Measurements from ENCODE around the gene CCR1.

CCR1 gene

DNA sequence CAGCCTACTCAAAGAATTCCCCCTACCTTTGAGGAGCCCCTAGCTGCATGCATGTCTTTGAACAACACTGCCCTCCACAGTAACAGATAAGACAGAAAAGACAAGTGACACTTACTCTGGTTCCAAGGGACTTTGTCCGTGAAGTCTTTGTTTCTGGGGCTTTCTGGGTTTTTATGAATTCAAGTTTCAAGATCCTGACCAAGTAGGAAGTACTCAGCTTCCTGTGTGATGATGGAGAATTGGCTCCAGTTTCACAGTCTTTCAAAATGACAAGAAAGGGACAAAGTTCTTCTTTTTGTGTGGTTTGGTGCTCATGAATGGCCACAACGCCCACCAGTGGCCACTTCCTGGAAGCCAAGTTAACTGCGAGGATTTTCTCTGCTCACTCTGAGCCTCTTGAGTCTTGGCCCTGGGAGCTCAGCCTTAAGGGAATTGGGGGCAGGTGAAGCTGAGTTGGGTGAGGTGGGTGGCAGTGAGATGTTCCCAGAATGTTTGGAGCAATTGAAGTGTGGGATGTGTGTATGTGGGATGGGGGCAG lies at the start of gene CCR1:
Gene CCR1 (minus strand): TSS at position 147 of the 538 bp plus-strand sequence. CDS start 4,000 bp downstream, outside the sequence.
- no peak for DNase-seq

DNA sequence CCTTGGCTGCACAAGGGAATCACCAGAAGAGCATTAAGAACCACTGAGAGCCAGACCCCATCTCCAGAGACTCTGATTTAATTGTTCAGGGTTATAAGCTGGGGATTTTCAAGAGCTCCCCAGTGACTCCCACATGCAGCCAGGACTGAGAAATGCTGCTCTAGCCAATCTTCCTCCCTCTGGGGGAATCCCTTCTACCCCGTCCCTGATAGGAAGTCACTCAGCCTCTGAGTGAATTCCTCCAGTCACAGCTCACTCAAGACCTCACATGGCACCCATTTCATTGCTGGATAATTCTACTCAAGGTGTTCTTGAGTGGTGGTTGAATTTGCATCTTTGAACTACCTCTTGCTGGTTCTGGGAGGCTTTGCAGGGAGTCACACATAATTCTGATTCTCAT lies 44.9 kb upstream of the CCR1 start:
- no peak for DNase-seq

GRCh38 chr3:46245146-46245545 lies 37.0 kb upstream of the CCR1 start:
- DNase-seq = no peak

- no peak for DNase-seq
Observed at GRCh38 chr3:46243560-46243959, 35.4 kb upstream of the CCR1 start.

GRCh38 chr3:46242120-46242519 lies 34.0 kb upstream of the CCR1 start, which contains the start of gene CCR3:
Gene CCR3 (plus strand): TSS chr3:46242460. CDS start chr3:46265159, 22,699 bp downstream.
- no peak for DNase-seq

DNA sequence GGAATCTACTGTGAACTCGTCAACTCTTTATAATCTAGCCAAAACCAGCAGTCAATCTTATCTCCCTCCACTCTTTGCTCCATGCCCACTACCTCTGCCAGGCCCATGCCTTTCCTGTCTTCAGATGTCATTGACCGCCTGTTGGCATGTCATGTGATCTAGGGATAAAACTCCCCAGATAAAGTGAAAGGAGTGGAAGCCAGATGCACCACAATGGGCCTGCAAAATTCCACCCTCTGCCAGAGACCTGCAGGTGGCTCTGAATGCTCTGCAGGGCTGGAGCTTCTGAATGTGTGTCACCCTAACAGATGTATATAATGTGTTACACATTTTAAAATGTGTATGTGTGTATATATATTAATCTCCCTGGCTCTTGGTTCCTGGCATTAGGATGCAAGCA lies 31.8 kb upstream of the CCR1 start:
- DNase-seq = no peak

GRCh38 chr3:46239301-46239938 lies 31.3 kb upstream of the CCR1 start:
- no peak for DNase-seq

DNA sequence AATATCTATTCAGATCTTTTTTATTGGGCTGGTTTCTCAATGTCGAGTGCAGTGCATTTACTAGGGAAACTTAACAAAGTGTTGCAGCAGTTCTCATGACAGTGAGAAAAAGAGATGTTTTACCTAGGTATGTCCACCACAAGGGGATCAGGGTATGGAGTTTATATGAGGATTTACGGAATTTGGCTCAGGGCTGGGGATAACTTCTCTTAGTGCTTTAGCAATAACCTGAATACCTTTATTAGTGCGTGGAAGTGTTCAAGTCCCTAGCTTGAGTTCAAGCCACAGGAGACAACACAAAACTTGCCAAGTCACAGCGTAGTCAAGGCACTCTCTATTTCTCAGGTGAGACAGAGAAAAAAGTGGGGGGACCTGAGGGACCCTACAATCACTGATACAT lies 30.3 kb upstream of the CCR1 start:
- DNase-seq = no peak

DNA sequence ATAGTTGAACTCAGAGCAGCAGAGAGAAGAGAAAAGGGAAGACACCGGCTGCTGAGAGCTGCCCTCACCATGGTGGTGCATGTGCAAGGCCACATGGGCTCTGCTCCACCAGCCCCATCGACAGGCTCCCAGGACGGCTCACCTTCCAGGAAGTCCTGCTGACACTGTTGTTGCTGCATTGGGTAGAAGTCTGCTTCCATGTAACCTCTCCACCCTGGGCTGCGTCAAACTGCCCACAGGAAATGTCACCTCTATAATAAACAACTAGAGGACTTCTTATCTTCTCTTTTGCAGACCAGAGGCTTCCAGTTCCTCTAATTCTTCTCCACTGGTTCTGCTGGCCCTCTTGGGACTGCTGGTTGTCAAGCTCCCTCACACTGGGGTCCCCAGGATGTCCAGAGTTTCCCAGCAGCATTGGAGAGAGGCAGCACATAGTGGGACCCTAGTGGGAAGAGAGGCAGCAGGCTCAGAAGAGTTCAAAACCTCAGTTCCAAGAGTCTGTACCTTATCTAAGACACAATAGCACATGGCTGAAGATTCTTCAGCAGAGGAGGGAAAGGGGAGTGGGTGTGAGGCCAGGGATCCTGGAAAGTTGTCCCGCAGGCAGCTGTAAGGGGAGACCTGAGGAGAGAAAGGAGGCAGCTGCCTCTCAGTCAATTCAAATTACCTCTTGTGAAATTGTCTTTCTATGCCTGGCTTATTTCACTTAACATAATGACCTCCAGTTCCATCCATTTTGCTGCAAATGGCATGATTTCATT lies 28.4 kb upstream of the CCR1 start:
- no peak for DNase-seq

GRCh38 chr3:46235425-46235824 lies 27.3 kb upstream of the CCR1 start:
- no peak for DNase-seq

GRCh38 chr3:46233194-46233593 lies 25.1 kb upstream of the CCR1 start:
- no peak for DNase-seq

- no peak for DNase-seq
Observed at GRCh38 chr3:46231323-46231722, 23.2 kb upstream of the CCR1 start.

- DNase-seq = no peak
Observed at GRCh38 chr3:46228260-46229242, 20.4 kb upstream of the CCR1 start.

DNA sequence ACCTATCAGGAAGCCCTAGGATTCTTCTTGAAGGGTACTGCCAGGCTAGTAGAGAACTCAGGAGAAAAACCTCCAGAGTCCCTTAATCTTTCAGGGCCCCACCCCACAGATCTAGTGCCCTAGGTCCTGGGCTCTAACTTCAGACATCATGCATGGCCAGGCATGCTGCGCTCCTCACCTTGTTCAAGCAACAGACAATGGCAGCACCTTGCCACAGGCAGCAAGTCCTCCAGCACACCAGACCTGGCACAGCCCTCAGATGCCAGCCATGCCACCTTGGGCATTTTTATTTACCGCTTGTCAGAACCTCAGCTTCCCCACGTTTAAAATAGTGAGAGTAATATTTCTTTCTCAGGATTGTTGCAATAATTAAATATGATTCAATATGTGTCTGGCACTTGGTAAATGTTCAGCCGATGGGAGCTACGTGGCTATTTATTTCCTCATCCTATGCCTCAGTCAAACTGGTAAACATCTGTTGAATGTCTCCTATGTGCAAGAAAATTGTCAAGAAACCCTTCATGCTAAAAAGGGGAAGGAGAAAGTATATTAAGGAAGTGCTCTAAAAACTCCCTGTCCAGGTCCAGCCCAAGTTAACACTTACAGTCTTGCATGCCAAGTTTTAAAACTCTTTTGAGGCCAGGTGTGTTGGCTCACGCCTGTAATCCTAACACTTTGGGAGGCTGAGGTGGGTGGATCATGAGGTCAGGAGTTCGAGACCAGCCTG lies 14.5 kb upstream of the CCR1 start:
- no peak for DNase-seq

DNA sequence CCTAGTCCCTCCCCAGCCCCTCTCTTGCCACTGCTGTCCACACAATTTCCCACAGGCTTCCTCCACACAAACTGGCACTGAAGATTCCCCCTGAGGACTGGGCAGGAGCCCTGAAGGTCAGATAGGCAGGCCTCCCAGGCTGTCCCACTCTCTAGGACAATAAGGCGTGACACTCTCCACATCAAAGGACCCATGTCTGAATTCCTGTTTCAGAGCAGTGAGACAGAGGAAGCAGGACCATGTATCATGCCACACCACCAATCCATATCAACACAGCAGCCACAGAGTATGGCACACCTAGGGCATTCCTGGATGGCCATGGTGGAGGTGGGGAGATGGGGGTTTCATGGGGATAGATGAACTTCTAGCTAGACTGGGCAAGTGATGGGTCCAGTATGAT lies 13.8 kb upstream of the CCR1 start:
- DNase-seq = no peak

DNA sequence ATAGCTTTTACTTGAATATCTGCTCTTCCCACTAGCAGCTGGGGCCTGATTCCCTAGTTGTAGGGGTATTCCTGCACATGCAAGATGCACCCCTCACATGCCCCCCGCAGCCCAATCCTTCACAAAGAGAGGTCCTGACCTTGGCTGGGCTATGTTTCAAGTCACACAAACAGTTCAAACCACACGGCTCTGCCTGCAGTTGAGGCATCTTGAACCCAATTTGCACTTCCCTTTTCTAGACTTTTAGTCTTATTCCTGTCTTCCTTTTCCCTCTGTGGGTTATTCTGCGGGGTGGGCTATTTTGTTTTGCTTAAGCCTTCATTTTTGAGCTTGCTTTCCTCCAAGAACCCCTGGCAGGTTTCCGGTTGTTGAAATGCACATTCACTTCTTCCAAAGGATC lies 13.3 kb upstream of the CCR1 start:
- no peak for DNase-seq

DNA sequence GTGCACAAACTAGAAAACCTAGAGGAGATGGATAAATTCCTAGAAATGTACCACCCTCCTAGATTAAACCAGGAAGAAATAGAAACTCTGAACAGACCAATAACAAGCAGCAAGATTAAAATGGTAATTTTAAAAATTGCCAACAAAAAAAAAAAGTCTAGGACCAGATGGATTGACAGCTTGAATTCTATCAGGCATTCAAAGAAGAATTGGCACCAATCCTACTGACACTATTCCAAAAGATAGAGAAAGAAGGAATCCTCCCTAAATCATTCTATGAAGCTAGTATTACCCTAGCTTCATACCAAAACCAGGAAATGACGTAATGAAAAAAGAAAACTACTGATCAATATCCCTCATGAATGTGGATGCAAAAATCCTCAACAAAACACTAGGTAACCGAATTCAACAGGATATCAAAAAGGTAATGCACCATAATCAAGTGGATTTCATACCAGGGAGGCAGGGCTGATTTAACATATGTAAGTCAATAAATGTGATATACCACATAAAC lies 10.1 kb upstream of the CCR1 start:
- no peak for DNase-seq

GRCh38 chr3:46215810-46216414 lies 7.8 kb upstream of the CCR1 start:
- DNase-seq = no peak

- no peak for DNase-seq
Observed at GRCh38 chr3:46214751-46215352, 6.7 kb upstream of the CCR1 start.

DNA sequence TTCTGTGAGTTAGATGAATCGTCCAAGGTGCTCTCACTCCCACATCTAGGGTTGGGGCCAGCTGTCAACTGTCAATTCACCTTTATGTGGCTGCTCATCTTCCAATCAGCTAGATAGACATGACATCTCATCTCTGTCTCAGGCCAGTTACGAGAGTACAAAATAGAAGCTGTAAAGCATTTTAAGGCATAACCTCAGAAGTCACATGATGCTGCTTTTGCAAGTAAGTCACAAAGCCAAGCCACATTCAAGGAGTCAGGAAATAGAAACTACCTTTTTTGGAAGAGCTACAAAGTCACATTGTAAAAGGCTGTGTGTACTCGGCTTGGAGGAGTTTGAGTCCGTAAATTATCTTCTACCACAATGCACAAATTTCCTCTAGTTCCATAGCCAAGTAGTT lies 5.1 kb upstream of the CCR1 start:
- DNase-seq = no peak

GRCh38 chr3:46212101-46212500 lies 4.0 kb upstream of the CCR1 start:
- DNase-seq = no peak

All from activated naive CD4-positive, alpha-beta T cell (primary cell).